NCI-H2171 (cell line): ENCODE data around the gene SNX6.
"Not testable (repeated sequence)": the region's sequence is repeated elsewhere in the genome, so short reads cannot be mapped to it uniquely, and the experiment has no call there.

Experiments
- DNase-seq: peaks from one replicate; lab custom pipeline; 2025; lab: John Stamatoyannopoulos, UW

Gene SNX6

DNA sequence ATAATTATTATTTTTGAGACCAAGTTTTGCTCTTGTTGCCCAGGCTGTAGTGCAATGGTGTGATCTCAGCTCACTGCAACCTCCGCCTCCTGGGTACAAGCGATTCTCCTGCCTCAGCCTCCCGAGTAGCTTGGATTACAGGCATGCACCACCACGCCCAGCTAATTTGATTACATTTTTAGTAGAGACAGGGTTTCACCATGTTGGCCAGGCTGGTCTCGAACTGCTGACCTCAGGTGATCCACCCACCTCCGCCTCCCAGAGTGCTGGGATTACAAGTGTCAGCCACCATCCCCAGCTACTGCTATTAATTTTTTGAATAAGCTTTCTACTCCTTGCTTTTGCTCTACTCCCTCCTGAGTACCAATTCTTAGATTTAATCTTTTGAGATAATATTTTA lies 108.9 kb downstream of the SNX6 start:
- not testable (repeated sequence) for DNase-seq

DNA sequence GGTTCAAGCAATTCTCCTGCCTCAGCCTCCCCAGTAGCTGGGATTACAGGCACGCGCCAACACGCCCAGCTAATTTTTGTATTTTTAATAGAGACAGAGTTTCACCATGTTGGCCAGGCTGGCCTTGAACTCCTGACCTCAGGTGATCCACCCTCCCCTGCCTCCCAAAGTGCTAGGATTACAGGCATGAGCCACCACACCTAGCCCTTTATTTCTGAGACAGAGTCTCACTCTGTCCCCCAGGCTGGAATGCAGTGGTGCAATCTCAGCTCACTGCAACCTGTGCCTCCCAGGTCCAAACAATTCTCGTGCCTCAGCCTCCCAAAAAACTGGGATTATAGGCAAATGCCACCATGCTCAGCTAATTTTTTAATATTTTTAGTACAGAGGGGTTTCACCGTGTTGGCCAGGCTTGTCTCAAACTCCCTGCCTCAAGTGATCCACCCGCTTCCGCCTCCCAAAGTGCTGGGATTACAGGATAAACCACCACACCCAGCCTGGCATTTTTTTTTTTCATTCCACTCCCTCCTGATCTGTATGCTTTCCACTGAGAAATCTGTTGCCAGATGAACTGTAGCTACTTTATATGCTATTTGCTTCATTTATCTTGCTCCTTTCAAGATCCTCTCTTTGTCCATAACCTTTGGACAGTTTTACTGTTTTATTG lies 109.5 kb downstream of the SNX6 start:
- DNase-seq: not testable (repeated sequence)
